Stimulated activated CD8-positive, alpha-beta memory T cell treated with anti-CD3 and anti-CD28 coated beads, Interleukin-7, amount 100 ng/mL, for 1 hour (primary cell): ENCODE measurements around the gene TREML1.
"Not testable (repeated sequence)": the region's sequence is repeated elsewhere in the genome, so short reads cannot be mapped to it uniquely, and the experiment has no call there.

ENCODE experiments used
- DNase-seq, 2 donors: peaks; one replicate each; pipeline ENCODE4 v3.0.0-alpha.2; 2020; ENCODE audit warnings: low read depth in 2 of 2

TREML1 gene

DNA sequence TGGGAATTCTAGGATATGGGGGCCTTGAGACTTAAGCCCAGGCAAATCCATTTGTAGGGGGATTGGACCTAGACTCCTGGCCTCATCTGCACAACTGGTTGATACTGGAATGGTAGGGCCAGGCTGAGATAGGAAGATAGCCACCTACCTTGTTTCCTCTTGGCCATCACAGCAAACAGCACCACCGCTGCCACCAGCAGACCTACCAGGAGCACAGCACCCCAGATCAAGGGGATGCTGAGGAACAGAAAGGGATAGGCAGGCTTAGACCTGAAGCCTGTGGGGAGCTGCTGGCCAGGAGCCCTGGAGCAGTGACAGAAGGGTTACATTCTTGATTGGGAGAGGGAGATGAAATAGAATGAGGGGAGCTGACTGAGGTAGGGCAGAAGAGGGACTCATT lies 3.5 kb downstream of the TREML1 start:
- no peak for DNase-seq

DNA sequence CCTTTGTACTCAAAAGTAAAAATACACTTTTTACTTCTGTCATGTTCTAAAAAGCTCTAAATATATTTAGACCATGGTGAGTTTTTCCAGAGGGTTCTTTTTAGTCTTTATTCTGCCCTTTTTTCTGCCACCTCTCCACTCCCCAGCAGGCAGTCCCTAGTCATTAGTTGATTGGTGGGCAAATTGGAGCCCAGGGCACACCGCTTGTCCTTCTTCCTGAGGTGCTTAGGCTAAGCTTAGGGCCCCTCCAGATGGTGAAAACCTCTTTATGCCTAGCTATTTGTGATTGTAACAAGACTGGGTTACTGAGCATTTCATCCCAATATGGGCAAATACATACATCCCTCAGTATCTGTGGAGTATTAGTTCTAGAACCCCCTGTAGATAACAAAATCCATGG lies 6.2 kb downstream of the TREML1 start:
- no peak for DNase-seq

DNA sequence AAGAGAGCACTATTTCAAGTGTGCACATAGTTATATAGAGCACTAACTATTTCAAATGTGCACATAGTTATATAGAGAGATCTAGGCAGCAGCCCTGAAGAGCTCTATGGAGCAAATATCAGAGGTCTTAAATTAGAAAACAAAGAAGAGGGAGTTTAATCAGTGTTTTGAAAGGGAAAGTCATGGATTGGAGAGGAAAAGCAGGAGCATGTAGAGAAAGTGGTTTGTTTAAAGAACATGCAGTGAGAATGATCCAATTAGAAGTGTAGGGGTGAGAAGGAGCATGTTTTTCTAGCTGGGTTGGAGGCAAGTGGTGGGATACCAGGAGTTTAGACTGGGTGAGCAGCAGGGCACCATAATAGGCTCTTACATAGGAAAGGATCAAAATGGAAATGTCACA lies 17.2 kb downstream of the TREML1 start:
- no peak for DNase-seq

DNA sequence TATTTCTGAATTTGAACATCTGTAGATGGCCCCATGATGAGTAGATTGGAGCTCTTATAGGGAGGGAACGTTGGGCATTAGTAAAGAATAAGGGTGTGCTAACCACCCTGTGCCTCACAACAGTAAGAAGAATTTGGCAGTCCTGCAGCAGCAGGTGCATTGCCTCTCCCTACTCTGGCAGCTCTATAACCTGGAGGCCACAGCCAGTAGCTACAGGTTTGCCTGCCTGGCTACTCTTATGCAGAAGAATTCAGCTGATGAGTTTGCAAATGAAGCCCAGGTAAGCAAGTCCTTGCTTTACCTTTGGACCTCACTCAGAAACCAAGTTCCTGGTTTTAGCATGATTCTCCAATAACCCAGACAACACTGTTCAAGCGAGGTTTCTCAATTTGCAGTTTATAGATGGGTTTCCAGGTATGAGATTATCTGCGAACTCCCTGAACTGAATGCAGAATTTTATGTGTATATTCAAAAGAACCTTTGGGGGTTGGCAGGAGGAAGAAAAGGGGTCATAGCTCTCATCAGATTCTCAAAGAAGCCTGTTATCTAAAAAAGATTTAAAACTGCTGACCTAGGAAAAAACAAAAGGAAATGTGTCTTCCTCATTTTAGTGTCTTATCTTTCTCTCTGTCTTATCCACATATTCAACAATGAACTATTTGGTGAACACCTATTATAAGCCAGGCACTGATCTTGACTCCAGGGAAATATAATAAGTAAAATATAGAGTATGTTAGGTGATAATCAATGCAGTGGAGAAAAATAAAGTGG lies 18.9 kb downstream of the TREML1 start:
- DNase-seq: no peak

DNA sequence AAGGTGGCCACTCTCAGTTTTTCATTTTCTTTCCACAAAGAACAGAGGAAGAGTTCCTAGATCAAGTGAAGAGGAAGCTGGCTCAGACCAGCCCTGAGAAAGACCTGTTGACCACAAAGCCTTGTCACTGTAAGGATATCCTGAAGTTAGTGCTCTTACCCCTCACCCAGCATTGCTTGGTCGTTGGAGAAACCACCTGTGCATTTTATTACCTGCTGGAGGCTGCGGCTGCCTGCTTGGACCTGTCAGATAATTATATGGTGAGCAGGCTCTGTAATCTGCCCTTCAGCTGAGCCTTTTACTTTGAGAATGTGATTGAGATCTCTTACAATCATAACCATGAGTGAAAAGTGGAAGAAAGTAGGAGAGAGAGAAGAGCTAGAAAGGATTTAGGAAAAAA lies 21.9 kb downstream of the TREML1 start:
- DNase-seq: no peak

DNA sequence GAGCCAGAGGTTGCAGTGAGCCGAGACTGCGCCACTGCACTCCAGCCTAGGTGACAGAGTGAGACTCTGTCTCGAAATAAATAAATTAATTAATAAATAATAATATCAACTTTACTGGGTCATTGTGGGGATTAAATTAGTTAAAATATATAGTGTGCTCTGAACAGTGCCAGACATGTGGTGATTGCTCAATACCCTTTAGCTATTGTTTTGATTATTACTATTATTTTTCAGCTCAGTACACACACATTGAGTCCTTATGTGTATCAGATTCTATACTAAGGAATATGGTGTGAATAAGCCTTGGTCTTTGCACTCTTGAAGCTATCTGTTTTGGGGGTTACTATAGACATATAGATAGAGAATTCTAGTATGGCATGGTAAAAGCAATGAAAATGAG lies 28.9 kb downstream of the TREML1 start:
- DNase-seq: no peak

DNA sequence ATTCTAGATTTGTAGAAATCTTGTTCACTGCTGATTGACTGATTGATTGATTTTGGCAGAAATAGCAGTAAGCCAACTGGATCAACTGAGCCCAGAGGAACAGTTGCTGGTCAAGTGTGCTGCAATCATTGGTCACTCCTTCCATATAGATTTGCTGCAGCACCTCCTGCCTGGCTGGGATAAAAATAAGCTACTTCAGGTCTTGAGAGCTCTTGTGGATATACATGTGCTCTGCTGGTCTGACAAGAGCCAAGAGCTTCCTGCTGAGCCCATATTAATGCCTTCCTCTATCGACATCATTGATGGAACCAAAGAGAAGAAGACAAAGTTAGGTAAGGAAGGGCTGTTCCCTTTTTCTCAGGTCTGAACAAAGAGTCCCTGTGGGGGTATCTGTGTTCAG lies 31.2 kb downstream of the TREML1 start:
- DNase-seq: no peak

DNA sequence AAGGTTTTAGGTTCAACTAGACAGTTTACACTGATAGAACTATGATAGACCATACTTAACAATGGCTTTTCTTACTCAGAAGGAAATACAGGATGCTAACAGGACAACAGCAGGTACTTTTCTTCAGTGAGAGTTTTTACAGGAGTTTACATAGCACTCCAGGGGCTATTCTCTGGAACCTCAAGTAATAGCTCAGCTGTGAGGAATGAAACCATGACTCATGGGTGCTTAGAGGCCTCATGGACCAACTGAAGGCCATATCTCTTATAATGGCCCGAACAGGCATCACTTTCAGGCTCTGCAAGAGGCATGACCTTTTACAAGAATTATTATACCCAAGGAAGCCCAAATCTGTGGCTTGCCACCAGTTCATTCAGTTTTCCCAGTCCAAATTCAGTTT lies 31.8 kb downstream of the TREML1 start:
- no peak for DNase-seq

DNA sequence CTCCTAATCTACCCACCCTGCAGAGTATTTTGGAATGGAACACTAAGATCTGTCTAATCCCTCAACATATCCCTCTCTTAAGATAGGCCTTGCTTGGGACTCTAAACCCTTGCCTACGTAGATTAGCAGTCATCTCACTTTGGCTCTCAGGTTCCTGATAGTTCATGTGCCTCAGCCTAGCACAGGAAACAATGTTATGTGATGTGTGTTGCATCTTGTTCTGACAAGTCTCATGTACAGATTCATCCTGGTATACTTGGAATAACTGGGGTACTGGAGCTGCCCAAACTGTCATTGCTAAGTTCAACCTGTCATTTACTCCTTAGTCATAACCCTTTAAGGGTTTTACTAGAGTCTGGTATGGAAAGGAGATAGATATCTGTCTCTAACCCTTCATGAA lies 34.1 kb downstream of the TREML1 start:
- no peak for DNase-seq

DNA sequence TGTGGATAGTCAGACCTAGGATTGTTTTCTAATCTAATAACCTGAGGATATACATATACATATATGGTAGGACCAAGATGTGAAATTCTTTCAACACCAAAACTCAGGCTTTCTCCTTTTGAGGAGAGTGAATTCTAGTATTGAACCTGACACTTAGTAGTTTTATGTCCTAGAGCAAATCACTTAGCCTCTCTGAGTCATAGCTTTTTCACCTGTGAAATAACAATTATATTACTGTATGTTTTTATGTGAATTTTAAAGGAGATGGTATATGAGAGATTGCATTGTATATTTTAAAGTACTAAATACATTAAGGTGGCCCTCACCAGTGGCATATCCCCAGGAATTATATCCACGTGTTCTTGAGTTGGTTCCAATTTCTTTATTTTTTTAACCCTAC lies 34.6 kb downstream of the TREML1 start:
- no peak for DNase-seq

DNA sequence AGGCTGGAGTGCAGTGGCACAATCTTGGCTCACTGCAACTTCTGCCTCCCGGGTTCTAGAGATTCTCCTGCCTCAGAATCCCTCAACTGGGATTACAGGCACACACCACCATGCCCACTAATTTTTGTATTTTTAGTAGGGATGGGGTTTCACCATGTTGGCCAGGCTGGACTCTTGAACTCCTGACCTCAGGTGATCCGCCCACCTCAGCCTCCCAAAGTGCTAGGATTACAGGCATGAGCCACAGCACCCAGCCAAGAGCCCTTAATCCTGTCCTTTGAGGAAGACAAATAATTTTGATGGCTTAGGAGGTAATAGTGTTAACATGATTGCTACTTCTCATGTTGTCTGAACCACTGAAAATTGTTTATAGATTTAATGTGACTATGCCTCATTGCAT lies 39.1 kb downstream of the TREML1 start:
- DNase-seq: not testable (repeated sequence)

DNA sequence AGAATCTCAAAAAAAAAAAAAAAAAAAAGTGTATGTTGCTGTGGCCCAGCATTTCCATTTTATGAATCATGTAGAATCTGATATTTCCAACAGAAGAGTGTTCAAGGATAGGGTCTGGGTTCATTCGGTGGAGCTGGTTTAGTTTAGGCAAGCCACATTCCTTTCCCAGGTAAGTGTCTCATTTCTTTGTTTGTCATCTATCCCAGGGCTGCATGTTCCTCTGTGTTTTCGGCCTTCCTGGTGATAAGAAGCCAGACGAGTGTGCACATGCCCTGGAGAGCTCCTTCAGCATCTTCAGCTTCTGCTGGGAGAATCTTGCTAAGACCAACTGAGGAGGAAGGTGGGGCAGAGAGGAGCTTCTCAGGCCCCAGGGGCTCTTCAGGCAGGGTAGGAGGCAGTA lies 43.1 kb downstream of the TREML1 start:
- no peak for DNase-seq

DNA sequence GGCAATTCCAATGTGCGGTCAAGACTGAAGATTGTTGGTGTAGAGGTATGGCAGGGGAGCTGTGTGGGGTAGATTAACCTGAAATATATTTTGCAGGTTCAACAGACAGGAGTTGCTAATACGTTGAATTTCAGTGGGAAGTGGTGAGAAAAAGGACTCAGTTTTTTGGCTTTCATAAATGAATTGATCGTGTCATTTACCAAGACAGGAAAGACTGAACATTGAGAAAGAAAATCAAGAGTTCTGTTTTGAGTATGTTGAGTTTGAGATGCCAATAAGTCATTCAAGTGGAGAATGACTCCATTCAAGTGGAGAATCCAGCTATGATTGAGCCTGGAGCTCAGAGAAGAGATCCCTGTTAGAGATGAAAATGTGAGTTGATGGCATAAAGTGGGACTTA lies 50.3 kb downstream of the TREML1 start:
- no peak for DNase-seq

DNA sequence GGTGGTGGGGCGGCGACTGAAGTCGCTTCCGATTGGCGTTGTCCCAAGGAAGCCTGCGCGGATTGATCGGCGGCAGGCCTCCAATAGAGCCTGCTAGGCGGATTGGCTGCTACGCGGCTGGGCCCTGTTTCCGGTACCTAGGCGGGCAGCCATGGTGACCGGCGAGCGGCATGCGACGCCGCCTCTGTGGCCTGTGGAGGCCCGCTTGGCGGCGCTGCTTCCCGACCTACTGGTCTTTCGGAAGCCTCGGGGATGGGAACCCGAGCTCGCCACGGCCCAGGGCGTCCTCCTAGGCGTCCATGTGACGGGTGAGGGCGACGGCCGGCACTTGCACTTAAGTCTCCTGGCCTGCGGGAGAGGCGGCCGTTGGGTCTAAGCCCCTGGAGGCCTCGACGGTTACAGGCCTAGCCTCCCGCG lies 53.3 kb downstream of the TREML1 start:
- no peak for DNase-seq
